ENCODE measurements around the gene IL2RA. TPM values are rescaled to one million over a fixed set of nuclear protein-coding genes. Genes with fewer than 3 reads are reported as not detected.

The IL2RA gene
- total and polyA plus RNA-seq, 5 donors, result 0.18 to 1.3 (median 0.76) TPM

GRCh38 chr10:6056411-6057135 lies 5.6 kb downstream of the IL2RA start:
- ATAC-seq, result no peak
- H3K4me3 ChIP-seq (ENCODE audit: low read length), result no peak overlapping the region
- WGBS, result 95% methylated on average over 5 of the region's 5 CpGs
- no peaks in the 10 kb centered on the region for H3K4me1 ChIP-seq (ENCODE audit: control insufficient read depth, insufficient read depth, low read length)
- H3K27me3 ChIP-seq (ENCODE audit: control insufficient read depth, insufficient read depth), result no peaks in the 10 kb centered on the region
- no peak for DNase-seq
- intact Hi-C loops (cut with DNase I), result no loop called here
- H3K27ac ChIP-seq (ENCODE audit: low read length), result no peak overlapping the region
- no peaks in the 10 kb centered on the region for H3K9me3 ChIP-seq (ENCODE audit: control insufficient read depth, low read length)

- no peaks in the 10 kb centered on the region for H3K4me1 ChIP-seq (ENCODE audit: control insufficient read depth, insufficient read depth, low read length)
- ATAC-seq (no peak), DNase-seq (no peak)
- intact Hi-C loops (cut with DNase I), result no loop called here
- no peak overlapping the region for H3K4me3 ChIP-seq (ENCODE audit: low read length)
- no peaks in the 10 kb centered on the region for H3K9me3 ChIP-seq (ENCODE audit: control insufficient read depth, low read length)
- no peak overlapping the region for H3K27ac ChIP-seq (ENCODE audit: low read length)
- 73% methylated on average over 4 of the region's 4 CpGs for WGBS
- H3K27me3 ChIP-seq (ENCODE audit: control insufficient read depth, insufficient read depth), result no peaks in the 10 kb centered on the region
Observed at GRCh38 chr10:6055929-6056328, 6.2 kb downstream of the IL2RA start.

DNA sequence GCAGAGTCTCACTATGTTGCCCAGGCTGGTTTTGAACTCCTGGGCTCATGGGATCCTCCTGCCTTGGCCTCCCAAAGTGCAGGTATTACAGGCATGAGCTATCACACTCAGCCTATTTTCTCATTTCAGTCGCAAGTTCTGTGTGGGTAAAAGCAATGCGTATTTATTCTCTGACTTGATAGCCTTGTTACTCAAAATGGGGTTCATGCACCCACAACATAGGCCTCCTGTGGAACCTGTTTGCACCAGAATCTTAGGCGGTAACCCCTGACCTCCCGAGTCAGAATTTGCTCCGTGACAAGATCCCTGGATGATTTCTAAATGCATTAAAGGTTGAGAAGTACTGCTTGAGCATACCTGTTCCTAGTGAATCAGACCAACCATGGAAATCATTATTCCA lies 7.3 kb downstream of the IL2RA start:
- no peak for ATAC-seq
- Histone ChIP-seq H3K27me3 (ENCODE audit: control insufficient read depth, insufficient read depth) (no peaks in the 10 kb centered on the region), H3K4me3 (ENCODE audit: low read length) (no peak overlapping the region), H3K9me3 (ENCODE audit: control insufficient read depth, low read length) (no peaks in the 10 kb centered on the region), H3K27ac (ENCODE audit: low read length) (no peak overlapping the region), H3K4me1 (ENCODE audit: control insufficient read depth, insufficient read depth, low read length) (no peaks in the 10 kb centered on the region)
- 93% methylated on average over 5 of the region's 5 CpGs for WGBS
- DNase-seq, result no peak
- intact Hi-C loops (cut with DNase I), result no loop called here

DNA sequence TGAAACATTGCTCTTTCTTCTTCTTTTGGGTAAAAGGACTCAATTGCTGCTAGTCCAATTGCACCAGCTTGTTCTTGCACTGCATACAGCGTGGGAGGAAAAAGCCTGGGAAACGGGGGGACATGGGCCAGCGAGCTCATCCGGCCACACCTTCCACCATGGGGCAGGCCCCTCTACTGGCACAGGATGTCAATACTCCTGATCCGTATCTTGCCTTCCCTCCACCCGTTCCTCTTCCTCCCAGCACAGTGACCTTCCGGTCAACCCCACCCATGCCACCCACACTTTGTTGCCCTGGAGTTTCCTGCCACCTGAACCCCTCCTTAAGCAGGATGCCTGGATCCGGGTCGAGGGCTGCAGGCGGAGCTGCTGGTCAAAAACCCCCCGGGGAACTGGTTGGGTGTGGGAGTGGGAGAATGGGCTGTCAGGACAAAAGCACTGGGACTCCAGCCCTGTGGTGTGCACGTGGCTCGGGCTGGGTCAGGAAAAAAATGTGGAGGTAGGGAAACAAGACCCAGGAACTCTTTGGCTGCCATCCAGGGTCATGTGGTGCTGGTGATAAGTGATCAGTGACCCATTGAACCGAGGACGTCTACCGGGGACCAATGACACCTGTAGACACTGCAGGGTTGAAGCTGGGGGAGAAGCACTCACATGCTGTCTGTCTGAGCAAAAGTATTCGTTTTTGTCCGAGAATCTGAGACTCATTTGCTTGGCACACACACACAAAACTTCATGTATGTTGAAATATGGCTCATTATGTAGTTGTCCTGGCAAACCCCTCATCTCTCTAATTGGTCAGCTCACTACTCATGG lies 8.1 kb downstream of the IL2RA start:
- Histone ChIP-seq H3K9me3 (ENCODE audit: control insufficient read depth, low read length) (no peaks in the 10 kb centered on the region), H3K27me3 (ENCODE audit: control insufficient read depth, insufficient read depth) (no peaks in the 10 kb centered on the region), H3K4me3 (ENCODE audit: low read length) (no peak overlapping the region), H3K27ac (ENCODE audit: low read length) (peak overlapping the region; percentile 44), H3K4me1 (ENCODE audit: control insufficient read depth, insufficient read depth, low read length) (no peaks in the 10 kb centered on the region)
- WGBS, result 50% methylated on average over 18 of the region's 18 CpGs
- ATAC-seq (peak; percentile 87 to 92), DNase-seq (peak; percentile 67 to 82 (median 82))
- intact Hi-C loops (cut with DNase I), result no loop called here

- DNase-seq, result no peak
- 74% methylated on average over 4 of the region's 4 CpGs for WGBS
- no peaks in the 10 kb centered on the region for H3K27me3 ChIP-seq (ENCODE audit: control insufficient read depth, insufficient read depth)
- no peak overlapping the region for H3K27ac ChIP-seq (ENCODE audit: low read length)
- no peaks in the 10 kb centered on the region for H3K4me1 ChIP-seq (ENCODE audit: control insufficient read depth, insufficient read depth, low read length)
- H3K9me3 ChIP-seq (ENCODE audit: control insufficient read depth, low read length), result no peaks in the 10 kb centered on the region
- no peak for ATAC-seq
- no peak overlapping the region for H3K4me3 ChIP-seq (ENCODE audit: low read length)
- intact Hi-C loops (cut with DNase I), result no loop called here
Observed at GRCh38 chr10:6053303-6053702, 8.9 kb downstream of the IL2RA start.

- Histone ChIP-seq H3K9me3 (ENCODE audit: control insufficient read depth, low read length) (no peaks in the 10 kb centered on the region), H3K27me3 (ENCODE audit: control insufficient read depth, insufficient read depth) (no peaks in the 10 kb centered on the region), H3K4me3 (ENCODE audit: low read length) (no peak overlapping the region), H3K27ac (ENCODE audit: low read length) (peak overlapping the region; percentile 8), H3K4me1 (ENCODE audit: control insufficient read depth, insufficient read depth, low read length) (no peaks in the 10 kb centered on the region)
- intact Hi-C loops (cut with DNase I), result no loop called here
- ATAC-seq, result no peak
- DNase-seq, result no peak
- 81% methylated on average over 17 of the region's 17 CpGs for WGBS
Observed at GRCh38 chr10:6052247-6053221, 9.6 kb downstream of the IL2RA start.

DNA sequence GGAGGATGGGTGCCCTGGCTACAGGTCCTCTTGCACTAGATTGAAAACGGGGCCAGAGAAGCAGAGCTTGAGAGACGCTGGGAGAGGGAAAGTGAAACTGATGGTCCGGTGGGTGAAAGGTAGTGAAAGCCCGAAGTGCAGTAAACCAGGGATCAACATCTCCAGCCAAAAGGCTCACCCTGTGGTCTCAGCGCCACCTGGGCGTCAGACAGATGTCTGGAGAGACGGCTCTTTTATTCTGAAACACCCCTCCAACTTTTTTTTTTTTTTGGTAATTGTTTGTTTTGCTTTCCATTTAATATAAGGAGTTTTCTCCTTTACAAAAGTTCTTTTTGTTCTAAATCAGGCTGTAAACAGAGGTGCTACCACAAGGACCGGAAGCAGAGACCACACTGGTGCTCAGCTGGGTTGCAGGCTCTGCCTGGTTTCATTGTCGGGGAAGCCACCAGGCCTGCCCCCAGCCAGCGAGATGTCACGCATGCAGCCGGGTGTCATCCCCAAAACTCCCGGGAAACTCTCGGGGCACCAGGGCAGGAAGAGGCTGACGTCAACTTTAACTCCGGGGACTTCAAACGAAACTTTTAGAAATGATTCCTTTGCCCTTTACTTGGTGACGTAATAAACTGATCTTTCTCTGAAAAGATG lies 11.2 kb downstream of the IL2RA start:
- peak; percentile 64 to 80 for ATAC-seq
- Histone ChIP-seq H3K27me3 (ENCODE audit: control insufficient read depth, insufficient read depth) (no peaks in the 10 kb centered on the region), H3K4me3 (ENCODE audit: low read length) (peak overlapping the region; percentile 46), H3K9me3 (ENCODE audit: control insufficient read depth, low read length) (no peaks in the 10 kb centered on the region), H3K4me1 (ENCODE audit: control insufficient read depth, insufficient read depth, low read length) (no peaks in the 10 kb centered on the region), H3K27ac (ENCODE audit: low read length) (peak overlapping the region; percentile 14)
- DNase-seq, result peak; percentile 65 to 85 (median 80)
- intact Hi-C loops (cut with DNase I), result no loop called here
- WGBS, result 21% methylated on average over 18 of the region's 18 CpGs

DNA sequence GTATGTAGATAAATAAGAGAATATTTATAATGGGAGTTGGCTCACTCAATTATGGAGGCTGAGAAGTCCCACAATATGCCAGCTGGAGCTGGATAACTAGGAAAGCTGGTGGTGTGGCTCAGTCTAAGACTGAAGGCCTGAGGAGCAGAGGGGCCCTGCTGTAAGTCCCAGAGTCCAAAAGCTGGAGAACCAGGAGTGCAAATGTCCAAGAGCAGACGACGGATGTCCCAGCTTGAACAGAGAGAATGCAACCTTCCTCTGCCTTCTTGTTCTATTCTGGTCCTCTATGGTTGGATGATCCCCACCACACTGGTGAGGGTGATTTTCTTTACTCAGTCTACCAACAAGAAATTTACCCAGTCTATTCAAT lies 13.2 kb downstream of the IL2RA start:
- Histone ChIP-seq H3K4me1 (ENCODE audit: control insufficient read depth, insufficient read depth, low read length) (no peaks in the 10 kb centered on the region), H3K27me3 (ENCODE audit: control insufficient read depth, insufficient read depth) (no peaks in the 10 kb centered on the region), H3K4me3 (ENCODE audit: low read length) (no peak overlapping the region), H3K27ac (ENCODE audit: low read length) (no peak overlapping the region), H3K9me3 (ENCODE audit: control insufficient read depth, low read length) (no peaks in the 10 kb centered on the region)
- WGBS, result 96% methylated on average over 2 of the region's 2 CpGs
- ATAC-seq, result no peak
- no peak for DNase-seq
- intact Hi-C loops (cut with DNase I), result no loop called here

GRCh38 chr10:6048281-6049030 lies 13.7 kb downstream of the IL2RA start:
- H3K4me3 ChIP-seq (ENCODE audit: low read length), result no peak overlapping the region
- H3K27ac ChIP-seq (ENCODE audit: low read length), result no peak overlapping the region
- no peaks in the 10 kb centered on the region for H3K9me3 ChIP-seq (ENCODE audit: control insufficient read depth, low read length)
- ATAC-seq, result no peak
- H3K27me3 ChIP-seq (ENCODE audit: control insufficient read depth, insufficient read depth), result no peaks in the 10 kb centered on the region
- no peaks in the 10 kb centered on the region for H3K4me1 ChIP-seq (ENCODE audit: control insufficient read depth, insufficient read depth, low read length)
- WGBS, result 95% methylated on average over 7 of the region's 7 CpGs
- no peak for DNase-seq
- intact Hi-C loops (cut with DNase I), result no loop called here

DNA sequence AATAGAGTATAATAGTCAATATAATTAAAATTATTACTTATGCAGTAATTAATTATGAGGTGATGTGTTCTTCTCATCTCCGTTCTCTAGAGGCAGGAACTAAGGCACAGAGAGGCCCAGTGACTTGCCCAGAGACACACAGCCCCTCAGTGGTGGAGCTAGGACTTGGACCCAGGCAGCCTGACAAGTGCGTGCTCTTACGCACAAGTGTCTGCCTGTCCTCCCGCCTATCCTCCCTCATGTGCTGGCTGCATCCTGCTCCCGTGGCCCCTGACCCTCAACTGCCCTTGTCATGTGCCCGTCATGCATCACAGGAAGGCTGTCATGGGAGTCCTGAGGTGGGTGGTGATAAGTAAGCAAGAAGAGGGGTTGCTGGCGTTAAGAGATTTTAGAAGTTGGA lies 14.3 kb downstream of the IL2RA start:
- Histone ChIP-seq H3K4me1 (ENCODE audit: control insufficient read depth, insufficient read depth, low read length) (no peaks in the 10 kb centered on the region), H3K27me3 (ENCODE audit: control insufficient read depth, insufficient read depth) (no peaks in the 10 kb centered on the region), H3K27ac (ENCODE audit: low read length) (no peak overlapping the region), H3K9me3 (ENCODE audit: control insufficient read depth, low read length) (no peaks in the 10 kb centered on the region), H3K4me3 (ENCODE audit: low read length) (no peak overlapping the region)
- WGBS, result 85% methylated on average over 7 of the region's 7 CpGs
- intact Hi-C loops (cut with DNase I), result no loop called here
- no peak for DNase-seq
- ATAC-seq, result no peak
